HG02943 (cell line): Measurements from ENCODE around the gene WHAMM.
"Not testable (repeated sequence)": the region's sequence is repeated elsewhere in the genome, so short reads cannot be mapped to it uniquely, and the experiment has no call there.

Experiments
- ATAC-seq: cut with Tn5 transposase; IDR thresholded peaks from one replicate; pipeline ENCODE4 v1.9.1; 2021; ENCODE audit warnings: mild to moderate bottlenecking, low read depth, moderate library complexity; ENCODE audit not compliant: unreplicated experiment

Gene WHAMM

GRCh38 chr15:82862886-82863285 is 53.5 kb downstream of the WHAMM start:
- ATAC-seq, result no peak

DNA sequence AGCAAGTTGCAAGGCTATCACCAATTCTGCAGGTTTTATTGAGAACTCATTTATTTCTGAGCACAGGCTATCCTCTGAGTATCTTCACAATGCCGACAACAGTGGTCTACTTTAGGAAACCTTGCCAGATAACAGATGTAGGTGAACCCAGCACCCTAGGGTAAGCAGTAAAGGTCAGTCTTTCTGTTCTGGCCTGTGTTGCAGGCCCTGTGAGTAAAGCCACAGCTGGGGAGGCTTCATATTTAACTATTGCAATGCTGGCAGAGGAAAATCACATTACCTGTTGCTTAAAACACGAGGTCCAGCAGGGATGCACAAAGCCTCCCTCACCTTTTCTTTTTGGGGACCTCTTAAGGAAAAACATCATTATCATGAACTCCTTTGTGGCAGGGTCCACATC is 55.5 kb downstream of the WHAMM start:
- no peak for ATAC-seq

GRCh38 chr15:82865581-82865980 is 56.2 kb downstream of the WHAMM start:
- ATAC-seq, result not testable (repeated sequence)

- ATAC-seq, result not testable (repeated sequence)
Measured at GRCh38 chr15:82865981-82866380, 56.6 kb downstream of the WHAMM start.

DNA sequence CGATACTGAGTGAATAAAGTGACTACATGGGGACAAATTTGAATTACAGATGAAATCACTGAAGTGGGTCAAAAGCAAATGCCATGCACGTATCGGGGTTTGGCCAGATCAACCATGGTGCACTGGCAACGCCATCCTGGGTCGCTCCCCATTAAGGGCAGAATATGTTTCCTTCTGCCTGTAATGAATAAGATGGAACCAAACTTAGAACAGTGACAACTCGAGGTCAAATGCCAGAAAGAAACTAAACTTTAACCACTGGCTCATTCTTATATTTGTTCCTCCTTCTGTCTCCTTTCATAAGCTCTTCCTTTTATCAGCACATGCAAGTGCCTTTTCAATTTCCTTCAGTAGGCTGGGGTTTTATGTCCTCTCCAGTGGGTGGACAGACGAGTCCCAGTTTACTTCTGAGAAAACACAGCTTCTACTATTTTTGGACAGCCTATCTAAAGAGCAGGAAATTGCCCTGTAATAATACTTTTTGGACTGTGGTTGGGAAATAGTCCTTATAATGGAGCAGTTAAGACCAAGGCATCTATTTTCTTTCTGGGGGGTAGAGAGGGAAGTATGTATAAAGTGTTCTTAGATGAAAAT is 61.4 kb downstream of the WHAMM start:
- no peak for ATAC-seq

DNA sequence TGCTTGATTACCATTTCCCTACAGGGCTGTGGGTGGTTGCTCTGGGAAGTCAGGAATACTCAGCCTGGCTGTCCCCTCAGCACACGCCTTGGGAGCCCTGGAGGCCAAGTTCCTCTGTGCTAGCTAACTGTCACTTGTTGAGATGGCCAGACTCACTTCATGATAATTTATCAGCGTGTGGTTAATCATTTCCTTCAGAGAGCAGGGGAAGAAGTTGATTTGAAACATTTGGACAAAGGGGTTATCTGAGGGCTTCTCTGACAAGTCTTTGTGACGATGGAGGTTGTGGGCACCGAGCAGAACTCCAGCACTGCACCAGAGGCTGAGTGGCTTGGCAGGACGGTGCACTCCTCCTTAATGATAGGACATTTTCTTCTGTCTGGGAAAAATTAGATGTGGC is 61.9 kb downstream of the WHAMM start:
- ATAC-seq, result no peak

- ATAC-seq, result no peak
Measured at GRCh38 chr15:82871832-82872484, 62.5 kb downstream of the WHAMM start.

- no peak for ATAC-seq
Measured at GRCh38 chr15:82873000-82873680, 63.7 kb downstream of the WHAMM start.

- ATAC-seq, result no peak
Measured at GRCh38 chr15:82874267-82874666, 64.8 kb downstream of the WHAMM start.

DNA sequence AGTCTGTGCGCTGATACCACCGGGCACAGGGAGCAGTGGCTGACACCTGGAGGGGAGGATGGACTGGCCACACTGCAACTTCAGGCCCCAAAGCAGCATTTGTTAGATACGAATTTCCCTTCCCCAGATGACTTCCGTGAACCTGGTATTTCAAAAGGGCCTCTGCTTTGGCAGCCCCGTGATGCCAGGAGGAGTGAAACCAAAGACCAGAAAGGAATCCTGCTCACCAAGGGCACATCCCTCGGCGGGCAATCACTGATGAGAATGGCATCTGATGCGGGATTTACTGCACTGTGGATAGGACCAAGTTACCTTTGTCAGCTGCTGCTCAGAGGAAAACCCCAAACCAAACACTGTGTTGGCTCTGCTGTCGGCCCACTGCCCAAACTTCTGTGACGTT is 65.5 kb downstream of the WHAMM start:
- ATAC-seq, result no peak

DNA sequence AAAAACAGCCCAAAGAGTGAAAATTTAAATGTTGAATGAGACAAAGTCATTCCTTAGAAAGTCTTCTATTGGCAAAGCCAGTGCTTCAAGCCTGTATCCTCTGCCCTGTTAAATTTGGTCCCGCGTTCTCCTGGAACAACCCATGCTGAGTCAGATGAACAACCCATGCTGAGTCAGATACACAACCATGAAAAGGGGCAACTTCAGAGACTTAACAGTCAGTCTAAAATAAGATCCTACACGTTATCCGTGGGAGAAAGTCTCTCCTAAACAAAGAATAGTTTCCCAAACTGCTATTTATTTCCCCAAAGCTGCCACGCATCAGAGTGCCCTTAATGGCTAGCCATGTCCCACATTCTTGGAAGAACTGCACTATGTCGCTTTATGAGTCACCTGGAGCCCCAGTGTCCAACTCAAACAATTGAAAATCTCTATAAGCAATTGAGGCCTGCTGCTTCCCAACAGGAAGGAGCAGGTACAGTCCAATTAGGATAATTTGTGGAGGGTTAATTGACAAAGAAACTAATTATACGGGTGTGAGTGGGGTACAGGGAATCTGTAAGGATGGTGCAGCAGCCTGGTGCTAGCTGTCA is 66.1 kb downstream of the WHAMM start:
- no peak for ATAC-seq

DNA sequence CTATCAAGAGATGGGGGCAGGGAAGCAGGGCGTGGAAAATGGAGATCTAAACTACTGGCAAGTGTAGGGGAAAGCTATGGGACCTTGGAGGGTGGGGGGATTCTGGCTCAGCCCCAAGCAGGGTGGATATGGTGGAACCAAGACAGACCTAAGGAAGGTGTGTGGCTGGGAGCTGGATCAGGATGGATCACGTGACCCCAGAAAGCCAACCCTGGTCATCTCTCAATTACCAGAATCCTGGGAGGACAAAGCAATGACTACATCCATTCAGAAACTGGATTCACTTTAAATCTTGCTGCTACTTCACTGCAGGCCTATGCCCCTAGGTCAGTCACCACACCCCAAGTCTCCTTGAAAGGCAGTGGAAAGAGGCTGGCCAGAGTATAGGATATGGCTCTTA is 68.4 kb downstream of the WHAMM start:
- ATAC-seq, result no peak

GRCh38 chr15:82878325-82878724 is 68.9 kb downstream of the WHAMM start:
- ATAC-seq, result no peak

DNA sequence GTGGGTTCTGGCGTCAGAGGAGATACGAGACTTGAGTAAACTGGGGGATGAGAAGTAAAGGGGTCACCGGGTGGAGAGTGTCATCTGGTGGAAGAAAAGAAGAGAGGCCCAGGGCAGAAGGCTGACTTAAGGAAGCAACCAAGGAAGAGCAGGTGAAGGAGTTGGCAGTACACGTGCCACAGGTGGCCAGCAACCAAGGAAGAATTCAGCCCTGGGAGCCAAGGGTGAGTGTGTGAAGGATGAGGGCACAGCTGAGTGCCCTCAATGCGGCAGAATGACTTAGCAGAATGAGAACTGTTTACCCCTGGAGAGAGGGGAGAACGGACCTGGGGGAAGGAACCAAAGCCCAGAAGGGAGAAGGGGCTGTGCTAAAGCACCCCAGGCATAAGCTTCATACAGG is 71.3 kb downstream of the WHAMM start:
- ATAC-seq, result no peak

- ATAC-seq, result no peak
Measured at GRCh38 chr15:82881747-82882146, 72.3 kb downstream of the WHAMM start.

DNA sequence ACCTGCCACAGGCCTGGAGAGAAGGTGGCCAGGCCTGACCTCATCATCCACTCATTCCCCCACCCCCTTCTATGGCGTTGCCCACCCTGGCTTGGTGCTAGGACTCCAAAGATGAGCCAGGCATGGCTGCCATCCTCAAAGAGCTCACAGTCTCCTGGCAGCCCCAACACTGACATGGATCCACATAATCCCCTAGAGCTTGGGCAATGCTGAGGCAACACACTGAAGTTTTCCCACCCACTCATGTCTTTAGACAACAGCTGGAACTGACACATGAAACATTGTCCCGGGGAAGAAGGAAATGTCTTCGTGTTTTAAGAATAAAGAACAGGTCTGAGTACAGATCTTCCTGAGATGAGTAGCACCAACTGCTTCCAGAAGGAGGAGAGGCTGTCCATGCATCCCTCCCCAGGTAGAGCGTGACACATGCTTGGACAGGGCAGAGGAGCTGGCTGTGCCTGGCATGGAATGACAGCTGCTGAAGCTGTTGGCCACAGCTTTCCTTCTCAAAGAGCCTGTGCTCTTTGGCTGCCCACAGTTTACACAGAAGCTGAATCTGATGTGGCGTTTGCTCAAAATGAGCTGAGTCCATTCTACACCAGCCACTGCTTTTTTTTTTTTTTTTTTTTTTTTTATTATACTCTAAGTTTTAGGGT is 73.0 kb downstream of the WHAMM start:
- no peak for ATAC-seq
